ENCODE data around the gene COMMD1.
A peak's percentile ranks its signal among the peaks of the same experiment; 100 is the strongest.

Gene COMMD1

GRCh38 chr2:62163106-62163831 lies 257.8 kb downstream of the COMMD1 start:
- ATAC-seq, result no peak
- TF ChIP-seq ZNF565 (CRISPR knock-in tag; conservative IDR thresholded peaks at IDR 0.05; ENCODE audit: low read depth), result no peak
- no peak for TF ChIP-seq RARB (CRISPR knock-in tag; IDR thresholded peaks at IDR 0.05)
- TF ChIP-seq ZNF8 (CRISPR knock-in tag; IDR thresholded peaks at IDR 0.05), result no peak
- no peak for TF ChIP-seq OSR1 (CRISPR knock-in tag; IDR thresholded peaks at IDR 0.05)
- no peak for TF ChIP-seq ZFP30 (CRISPR knock-in tag; IDR thresholded peaks at IDR 0.05)
- TF ChIP-seq ARNTL (CRISPR knock-in tag; IDR thresholded peaks at IDR 0.05; ENCODE audit: borderline replicate concordance, low read depth), result no peak

- TF ChIP-seq ESRRG (CRISPR knock-in tag; IDR thresholded peaks at IDR 0.05) (no peak), RARB (CRISPR knock-in tag; IDR thresholded peaks at IDR 0.05) (no peak), CSDC2 (CRISPR knock-in tag; IDR thresholded peaks at IDR 0.05) (no peak), ZFP3 (CRISPR knock-in tag; IDR thresholded peaks at IDR 0.05) (no peak), ARNTL (CRISPR knock-in tag; IDR thresholded peaks at IDR 0.05; ENCODE audit: borderline replicate concordance, low read depth) (no peak), ZC3H10 (CRISPR knock-in tag; IDR thresholded peaks at IDR 0.05) (no peak), CSRNP3 (CRISPR knock-in tag; IDR thresholded peaks at IDR 0.05) (no peak)
- ATAC-seq, result no peak
Measured at GRCh38 chr2:62163834-62164233, 258.4 kb downstream of the COMMD1 start.

- TF ChIP-seq TCF4 (CRISPR knock-in tag; IDR thresholded peaks at IDR 0.05; ENCODE audit: borderline replicate concordance) (peak; percentile 20; the same call in 1 of the 2 replicates), ZFP3 (CRISPR knock-in tag; IDR thresholded peaks at IDR 0.05) (no peak)
- peak; percentile 61; the same call in 2 of the 3 replicates for ATAC-seq
Measured at GRCh38 chr2:62175728-62176127, 270.3 kb downstream of the COMMD1 start.

- ATAC-seq, result no peak
- TF ChIP-seq ZNF565 (CRISPR knock-in tag; conservative IDR thresholded peaks at IDR 0.05; ENCODE audit: low read depth), result no peak
- TF ChIP-seq POU6F1 (CRISPR knock-in tag; IDR thresholded peaks at IDR 0.05; ENCODE audit: borderline replicate concordance, low read depth), result no peak
- TF ChIP-seq OSR1 (CRISPR knock-in tag; IDR thresholded peaks at IDR 0.05), result no peak
- no peak for TF ChIP-seq ISL1 (CRISPR knock-in tag; IDR thresholded peaks at IDR 0.05)
- no peak for TF ChIP-seq CREB5 (CRISPR knock-in tag; IDR thresholded peaks at IDR 0.05; ENCODE audit: low read depth)
- TF ChIP-seq ESRRG (CRISPR knock-in tag; IDR thresholded peaks at IDR 0.05), result no peak
- no peak for TF ChIP-seq ZNF8 (CRISPR knock-in tag; IDR thresholded peaks at IDR 0.05)
- no peak for TF ChIP-seq ARNTL (CRISPR knock-in tag; IDR thresholded peaks at IDR 0.05; ENCODE audit: borderline replicate concordance, low read depth)
- no peak for TF ChIP-seq PATZ1 (CRISPR knock-in tag; IDR thresholded peaks at IDR 0.05; ENCODE audit: borderline replicate concordance)
- no peak for TF ChIP-seq TSHZ2 (CRISPR knock-in tag; IDR thresholded peaks at IDR 0.05)
Measured at GRCh38 chr2:62176801-62177200, 271.3 kb downstream of the COMMD1 start.

All from SK-N-SH treated with all-trans-retinoic acid at 6 μM for 48 hours (cell line).